HepG2 (cell line): ENCODE measurements around the gene POC1A. TPM values are rescaled to one million over a fixed set of nuclear protein-coding genes. Genes with fewer than 3 reads are reported as not detected.
A peak's percentile ranks its signal among the peaks of the same experiment; 100 is the strongest.

ENCODE experiments used
- ARID3A ChIP-seq: IDR thresholded peaks from 2 replicates; pipeline ENCODE4 v1.6.1; 2012; ENCODE audit warnings: low read depth, low read length, improper control_type of control experiment
- PAXIP1 ChIP-seq: sonication (generic); formaldehyde crosslinking; conservative IDR thresholded peaks from 2 replicates; pipeline ENCODE4 v1.4.0; 2020; ENCODE audit warnings: mild to moderate bottlenecking, missing genetic modification reagents, moderate library complexity
- SAP130 ChIP-seq: IDR thresholded peaks from 2 replicates; pipeline ENCODE4 v1.6.1; 2016; ENCODE audit warnings: low read depth
- SNAPC2 ChIP-seq: sonication (generic); formaldehyde crosslinking; IDR thresholded peaks from 2 replicates; pipeline ENCODE4 v1.8.1; 2022; ENCODE audit warnings: mild to moderate bottlenecking, missing genetic modification reagents
- SRSF1 ChIP-seq: fragments of 200-400 bp; formaldehyde crosslinking; optimal IDR thresholded peaks from 2 replicates; pipeline ENCODE3; 2017; ENCODE audit warnings: mild to moderate bottlenecking, low read depth, low read length, moderate library complexity
- THRA ChIP-seq: sonication (generic); formaldehyde crosslinking; IDR thresholded peaks from 2 replicates; pipeline ENCODE4 v1.4.0; 2020; ENCODE audit warnings: missing genetic modification reagents, borderline replicate concordance
- ZMYM3 ChIP-seq: sonication (generic); formaldehyde crosslinking; IDR thresholded peaks from 2 replicates; pipeline ENCODE4 v1.5.1; 2020; ENCODE audit warnings: mild to moderate bottlenecking, missing genetic modification reagents
- ZNF143 ChIP-seq: sonication (generic); formaldehyde crosslinking; IDR thresholded peaks from 2 replicates; pipeline ENCODE4 v1.4.0; 2020; ENCODE audit warnings: missing genetic modification reagents
- ZNF20 ChIP-seq: sonication (generic); formaldehyde crosslinking; IDR thresholded peaks from 2 replicates; pipeline ENCODE4 v1.4.0; 2020; ENCODE audit warnings: mild to moderate bottlenecking, moderate library complexity, missing genetic modification reagents
- ZNF567 ChIP-seq: sonication (generic); formaldehyde crosslinking; IDR thresholded peaks from 2 replicates; pipeline ENCODE4 v1.8.1; 2023; ENCODE audit warnings: mild to moderate bottlenecking, missing genetic modification reagents, borderline replicate concordance
- ZNF609 ChIP-seq: sonication (generic); formaldehyde crosslinking; IDR thresholded peaks from 2 replicates; pipeline ENCODE4 v1.4.0; 2020; ENCODE audit warnings: mild to moderate bottlenecking, missing genetic modification reagents, borderline replicate concordance
- ZNF629 ChIP-seq: sonication (generic); formaldehyde crosslinking; conservative IDR thresholded peaks from 2 replicates; pipeline ENCODE4 v1.5.0; 2020; ENCODE audit warnings: missing genetic modification reagents
- ZNF709 ChIP-seq: sonication (generic); formaldehyde crosslinking; IDR thresholded peaks from 2 replicates; pipeline ENCODE4 v1.5.0; 2020; ENCODE audit warnings: mild to moderate bottlenecking, missing genetic modification reagents
- ZNF749 ChIP-seq: sonication (generic); formaldehyde crosslinking; IDR thresholded peaks from 2 replicates; pipeline ENCODE4 v1.8.0; 2022; ENCODE audit warnings: mild to moderate bottlenecking, missing genetic modification reagents, moderate library complexity, borderline replicate concordance
- ZNF776 ChIP-seq: sonication (generic); formaldehyde crosslinking; IDR thresholded peaks from 2 replicates; pipeline ENCODE4 v1.4.0; 2020; ENCODE audit warnings: mild to moderate bottlenecking, missing genetic modification reagents
- ZNF782 ChIP-seq: sonication (generic); formaldehyde crosslinking; IDR thresholded peaks from 2 replicates; pipeline ENCODE4 v1.4.0; 2020; ENCODE audit warnings: missing genetic modification reagents, mild to moderate bottlenecking, borderline replicate concordance
- ZNF792 ChIP-seq: IDR thresholded peaks from 2 replicates; pipeline ENCODE4 v1.6.1; 2016
- polyA plus RNA-seq, 8 experiments: library from polyadenylated mRNA; depleted of rRNA in 3 of 8; stranded (reverse) in 7 of 8; unstranded in 1 of 8; fragments of >200 nt; fragmentation: Illumina TruSeq in 4 of 8; extraction: Trizol in 4 of 8; gene quantifications; 2 replicates each; pipeline versions ENCODE4 v1.2.1 to v1.2.3, GENCODE V29; 2011 to 2016; ENCODE audit warnings: low read depth in 4 of 8, missing spikeins in 1 of 8, mixed read lengths in 1 of 8; ENCODE audit not compliant: insufficient read depth in 1 of 8
- total RNA-seq, 5 experiments: library from RNA; depleted of rRNA; stranded (reverse); fragments of >200 nt; fragmentation: Illumina TruSeq; extraction: Trizol; gene quantifications; 2 replicates each; pipeline ENCODE4 v1.2.3, GENCODE V29; 2016; ENCODE audit warnings: low read depth in 1 of 5

POC1A gene
- total and polyA plus RNA-seq, 2 of the 13 experiments (the other 11 are each of a cell fraction or from before 2014, with no cell fraction given): 14.6 to 20.0 TPM

- peak; percentile 66; the same call in 1 of the 2 replicates for TF ChIP-seq ZNF776 (CRISPR knock-in tag)
- TF ChIP-seq ZNF567 (CRISPR knock-in tag): no peak
- TF ChIP-seq ZNF709 (CRISPR knock-in tag): peak; percentile 72
- peak; percentile 44; the same call in 1 of the 2 replicates for TF ChIP-seq ZNF143
- peak; percentile 50; the same call in 1 of the 2 replicates for TF ChIP-seq ZNF609 (CRISPR knock-in tag)
- peak; percentile 74; the same call in 1 of the 2 replicates for TF ChIP-seq ZNF749 (CRISPR knock-in tag)
- TF ChIP-seq ARID3A: no peak
- TF ChIP-seq ZNF629: no peak
- TF ChIP-seq ZNF792 (CRISPR knock-in tag): peak; percentile 84
- TF ChIP-seq ZNF782 (CRISPR knock-in tag): 0 out of 2 replicates have a peak, but pooled peaks have one; percentile 49
- peak; percentile 46 for TF ChIP-seq SRSF1
- TF ChIP-seq SNAPC2 (CRISPR knock-in tag): 0 out of 2 replicates have a peak, but pooled peaks have one; percentile 65
- peak; percentile 59; the same call in 1 of the 2 replicates for TF ChIP-seq ZMYM3 (CRISPR knock-in tag)
- peak; percentile 65 for TF ChIP-seq PAXIP1 (CRISPR knock-in tag)
- peak; percentile 79 for TF ChIP-seq SAP130 (CRISPR knock-in tag)
- 0 out of 2 replicates have a peak, but pooled peaks have one; percentile 53 for TF ChIP-seq ZNF20
- TF ChIP-seq THRA (CRISPR knock-in tag): peak; percentile 29; the same call in 1 of the 2 replicates
These were observed 43.8 kb upstream of the POC1A start, which contains the start of gene ALAS1 (continued) for GRCh38 chr3:52197842-52198625.
